ENCODE data around the gene ACACA.

DNA sequence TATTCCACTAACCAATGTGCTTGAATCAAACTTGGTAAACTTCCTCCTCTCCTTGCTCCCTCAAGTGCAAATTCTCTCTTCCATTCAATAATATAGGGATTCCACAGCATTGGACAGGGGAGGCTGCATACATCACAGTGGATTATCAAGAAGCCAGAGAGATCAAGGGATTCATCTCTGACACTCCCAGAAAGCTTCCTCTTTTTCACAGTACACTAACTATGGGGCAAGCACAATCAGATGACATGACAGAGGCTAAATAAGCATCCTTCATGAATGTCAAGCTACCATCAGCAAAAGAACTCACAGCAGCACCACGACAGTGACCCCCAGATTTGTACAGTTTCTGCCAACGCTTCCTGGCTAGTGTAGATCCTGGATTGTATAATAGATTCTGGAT lies 209.3 kb downstream of the ACACA start:
- TF ChIP-seq, protein P1, sequence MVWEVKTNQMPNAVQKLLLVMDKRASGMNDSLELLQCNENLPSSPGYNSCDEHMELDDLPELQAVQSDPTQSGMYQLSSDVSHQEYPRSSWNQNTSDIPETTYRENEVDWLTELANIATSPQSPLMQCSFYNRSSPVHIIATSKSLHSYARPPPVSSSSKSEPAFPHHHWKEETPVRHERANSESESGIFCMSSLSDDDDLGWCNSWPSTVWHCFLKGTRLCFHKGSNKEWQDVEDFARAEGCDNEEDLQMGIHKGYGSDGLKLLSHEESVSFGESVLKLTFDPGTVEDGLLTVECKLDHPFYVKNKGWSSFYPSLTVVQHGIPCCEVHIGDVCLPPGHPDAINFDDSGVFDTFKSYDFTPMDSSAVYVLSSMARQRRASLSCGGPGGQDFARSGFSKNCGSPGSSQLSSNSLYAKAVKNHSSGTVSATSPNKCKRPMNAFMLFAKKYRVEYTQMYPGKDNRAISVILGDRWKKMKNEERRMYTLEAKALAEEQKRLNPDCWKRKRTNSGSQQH (CRISPR knock-in tag; IDR thresholded peaks at IDR 0.05) = no peak
- TF ChIP-seq EGR1 (conservative IDR thresholded peaks at IDR 0.05) (no peak), CREM (IDR thresholded peaks at IDR 0.05; ENCODE audit: low read depth) (no peak), SRSF9 (IDR thresholded peaks at IDR 0.05; ENCODE audit: borderline replicate concordance, low read depth, low read length) (no peak), ZNF780A (CRISPR knock-in tag; IDR thresholded peaks at IDR 0.05) (no peak), MEF2D (tag; conservative IDR thresholded peaks at IDR 0.05; ENCODE audit: low read depth) (no peak), DNMT1 (IDR thresholded peaks at IDR 0.05) (no peak), ZKSCAN8 (CRISPR knock-in tag; IDR thresholded peaks at IDR 0.05) (no peak), SNRNP70 (optimal IDR thresholded peaks at IDR 0.05; ENCODE audit: low read depth, low read length) (no peak)
- TF ChIP-seq, protein P2, sequence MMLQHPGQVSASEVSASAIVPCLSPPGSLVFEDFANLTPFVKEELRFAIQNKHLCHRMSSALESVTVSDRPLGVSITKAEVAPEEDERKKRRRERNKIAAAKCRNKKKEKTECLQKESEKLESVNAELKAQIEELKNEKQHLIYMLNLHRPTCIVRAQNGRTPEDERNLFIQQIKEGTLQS (IDR thresholded peaks at IDR 0.05) = no peak
- TF ChIP-seq, protein P2 (CRISPR knock-in tag; conservative IDR thresholded peaks at IDR 0.05) = no peak

Measured in K562 (cell line).